ENCODE data around the gene NRG3. TPM values are rescaled to one million over a fixed set of nuclear protein-coding genes. Genes with fewer than 3 reads are reported as not detected.

The NRG3 gene
- total RNA-seq, 1 donor from 2014 or later: 32.2 TPM

DNA sequence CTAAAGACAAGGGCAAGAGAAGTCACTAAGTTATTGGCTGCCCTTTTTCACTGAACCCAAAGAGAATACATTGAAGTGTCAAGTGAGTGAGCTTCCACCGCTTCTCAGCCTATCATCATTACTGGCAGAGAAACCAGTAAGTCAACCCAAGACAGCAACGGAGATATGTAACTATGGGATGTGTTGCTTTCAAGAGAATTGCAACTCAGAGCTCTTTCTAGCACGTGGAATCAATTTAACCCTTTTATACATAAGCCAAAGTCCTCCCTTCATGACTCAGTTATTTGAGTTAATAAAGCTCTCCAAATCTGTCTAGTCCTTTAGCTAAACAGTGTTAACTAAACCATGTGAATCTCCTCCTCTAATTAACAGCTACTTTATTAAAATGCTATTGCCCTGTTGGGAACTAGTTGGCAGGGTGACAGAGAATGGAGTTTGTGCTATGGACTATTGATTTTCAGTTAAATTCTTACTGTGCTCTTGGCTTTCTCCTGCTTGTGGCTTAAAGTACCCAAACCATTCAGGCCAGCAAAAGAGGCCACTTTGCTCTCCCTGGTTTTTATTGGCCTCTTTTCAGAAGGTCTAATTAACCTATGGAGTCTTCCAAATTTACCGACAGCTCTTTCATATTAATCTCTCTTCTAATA, 287.7 kb downstream of the NRG3 start:
- H3K4me3 Mint-ChIP-seq (ENCODE audit: low read depth): no peak overlapping the region
- no peak for DNase-seq (ENCODE audit: low spot score, unreplicated experiment)
- TF ChIP-seq, protein P1, sequence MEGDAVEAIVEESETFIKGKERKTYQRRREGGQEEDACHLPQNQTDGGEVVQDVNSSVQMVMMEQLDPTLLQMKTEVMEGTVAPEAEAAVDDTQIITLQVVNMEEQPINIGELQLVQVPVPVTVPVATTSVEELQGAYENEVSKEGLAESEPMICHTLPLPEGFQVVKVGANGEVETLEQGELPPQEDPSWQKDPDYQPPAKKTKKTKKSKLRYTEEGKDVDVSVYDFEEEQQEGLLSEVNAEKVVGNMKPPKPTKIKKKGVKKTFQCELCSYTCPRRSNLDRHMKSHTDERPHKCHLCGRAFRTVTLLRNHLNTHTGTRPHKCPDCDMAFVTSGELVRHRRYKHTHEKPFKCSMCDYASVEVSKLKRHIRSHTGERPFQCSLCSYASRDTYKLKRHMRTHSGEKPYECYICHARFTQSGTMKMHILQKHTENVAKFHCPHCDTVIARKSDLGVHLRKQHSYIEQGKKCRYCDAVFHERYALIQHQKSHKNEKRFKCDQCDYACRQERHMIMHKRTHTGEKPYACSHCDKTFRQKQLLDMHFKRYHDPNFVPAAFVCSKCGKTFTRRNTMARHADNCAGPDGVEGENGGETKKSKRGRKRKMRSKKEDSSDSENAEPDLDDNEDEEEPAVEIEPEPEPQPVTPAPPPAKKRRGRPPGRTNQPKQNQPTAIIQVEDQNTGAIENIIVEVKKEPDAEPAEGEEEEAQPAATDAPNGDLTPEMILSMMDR (IDR thresholded peaks at IDR 0.05; ENCODE audit: unreplicated experiment): no peak
- H3K27me3 Mint-ChIP-seq: no peaks in the 10 kb centered on the region
- H3K4me1 Mint-ChIP-seq (ENCODE audit: low read depth): peaks cover 26% of the 10 kb centered on the region
- H3K36me3 Mint-ChIP-seq (ENCODE audit: insufficient read depth): no peaks in the 10 kb centered on the region
- H3K27ac Mint-ChIP-seq: no peak overlapping the region
- no peaks in the 10 kb centered on the region for H3K9me3 Mint-ChIP-seq (ENCODE audit: low read depth)

DNA sequence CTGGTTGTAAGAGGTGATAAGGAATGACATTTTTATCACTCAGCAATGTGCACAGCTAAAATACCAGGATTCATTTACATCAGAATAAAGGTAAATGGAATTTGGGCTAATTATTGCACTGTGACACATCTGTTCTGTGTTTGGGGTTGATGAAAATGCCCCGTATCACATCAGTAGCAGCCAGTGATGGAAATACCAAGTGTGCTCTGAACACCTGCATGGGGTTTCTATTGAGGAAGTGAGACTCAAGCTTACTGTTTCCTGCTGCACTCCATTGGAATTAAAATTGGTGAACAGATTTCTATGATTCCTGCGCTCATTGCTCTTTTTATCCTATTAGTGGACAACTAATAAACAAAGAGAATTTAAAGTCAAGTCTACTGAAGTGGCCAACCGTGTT, 296.9 kb downstream of the NRG3 start:
- Mint-ChIP-seq H3K36me3 (ENCODE audit: insufficient read depth) (no peaks in the 10 kb centered on the region), H3K4me1 (ENCODE audit: low read depth) (peaks cover 12% of the 10 kb centered on the region), H3K27me3 (no peaks in the 10 kb centered on the region), H3K9me3 (ENCODE audit: low read depth) (no peaks in the 10 kb centered on the region), H3K27ac (no peak overlapping the region), H3K4me3 (ENCODE audit: low read depth) (no peak overlapping the region)
- DNase-seq (ENCODE audit: low spot score, unreplicated experiment): no peak
- TF ChIP-seq, protein P1 (IDR thresholded peaks at IDR 0.05; ENCODE audit: unreplicated experiment): no peak

DNA sequence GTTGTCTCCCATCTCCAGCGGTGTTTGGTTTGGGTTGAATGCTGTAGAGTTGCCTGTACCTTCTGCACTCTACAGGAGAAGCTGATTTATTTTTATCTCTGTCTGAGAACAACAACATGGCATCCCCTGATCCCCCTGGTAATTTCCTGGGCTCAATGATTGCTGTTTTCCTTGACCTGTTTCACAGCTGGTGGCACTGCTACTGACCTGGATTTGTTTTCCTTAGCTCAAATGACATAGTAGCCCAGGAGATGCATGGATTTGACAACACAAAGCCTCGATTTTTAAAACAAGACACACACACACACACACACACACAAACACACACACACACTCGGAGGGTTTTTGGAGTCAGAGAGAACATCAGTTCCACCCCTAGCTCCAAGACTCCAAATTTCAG, 301.6 kb downstream of the NRG3 start:
- H3K4me1 Mint-ChIP-seq (ENCODE audit: low read depth): peaks cover 1% of the 10 kb centered on the region
- TF ChIP-seq, protein P1 (IDR thresholded peaks at IDR 0.05; ENCODE audit: unreplicated experiment): no peak
- no peak overlapping the region for H3K27ac Mint-ChIP-seq
- no peaks in the 10 kb centered on the region for H3K36me3 Mint-ChIP-seq (ENCODE audit: insufficient read depth)
- H3K27me3 Mint-ChIP-seq: no peaks in the 10 kb centered on the region
- H3K4me3 Mint-ChIP-seq (ENCODE audit: low read depth): no peak overlapping the region
- H3K9me3 Mint-ChIP-seq (ENCODE audit: low read depth): peaks cover 5% of the 10 kb centered on the region
- no peak for DNase-seq (ENCODE audit: low spot score, unreplicated experiment)

DNA sequence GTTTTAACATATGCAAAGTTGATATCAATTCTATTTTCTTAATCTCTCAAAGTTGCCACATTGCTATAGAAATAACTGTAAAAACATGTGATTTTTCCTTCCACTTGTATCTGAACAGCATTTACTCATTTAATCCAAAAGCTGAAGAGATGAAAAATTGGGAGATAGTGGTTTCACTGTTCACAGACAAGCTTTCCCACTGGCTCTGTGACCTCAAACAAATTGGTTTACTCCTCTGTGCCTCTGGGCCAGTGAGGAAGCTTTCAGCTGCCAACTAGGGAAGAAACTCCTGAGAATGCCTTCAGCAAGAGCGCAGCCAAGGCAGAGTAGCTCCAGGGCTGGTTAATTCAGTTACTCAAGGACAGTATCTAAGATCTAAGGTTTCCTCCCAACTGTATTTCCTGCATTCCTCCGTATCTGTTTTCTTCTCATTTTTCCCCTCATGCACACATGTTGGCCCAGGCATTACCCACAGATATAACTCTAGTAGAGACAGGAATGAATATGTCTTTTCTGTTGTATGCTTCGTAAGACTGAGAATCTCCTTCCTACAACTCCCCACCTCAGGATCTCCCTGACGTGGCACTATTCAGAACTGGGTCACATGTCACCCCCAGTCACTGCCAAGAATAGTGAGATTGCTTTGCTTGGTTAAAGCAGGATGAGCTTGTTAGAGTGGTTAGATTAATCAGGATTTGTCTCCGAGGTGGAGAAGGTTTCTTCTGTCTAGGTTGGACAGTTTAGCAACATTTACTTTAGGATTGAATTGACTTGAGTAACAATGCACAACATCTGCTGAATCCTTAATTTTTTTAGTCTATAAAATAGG, 315.7 kb downstream of the NRG3 start:
- no peaks in the 10 kb centered on the region for H3K36me3 Mint-ChIP-seq (ENCODE audit: insufficient read depth)
- TF ChIP-seq, protein P1 (IDR thresholded peaks at IDR 0.05; ENCODE audit: unreplicated experiment): no peak
- H3K4me3 Mint-ChIP-seq (ENCODE audit: low read depth): no peak overlapping the region
- H3K9me3 Mint-ChIP-seq (ENCODE audit: low read depth): no peaks in the 10 kb centered on the region
- no peaks in the 10 kb centered on the region for H3K27me3 Mint-ChIP-seq
- H3K4me1 Mint-ChIP-seq (ENCODE audit: low read depth): peaks cover 5% of the 10 kb centered on the region
- no peak for DNase-seq (ENCODE audit: low spot score, unreplicated experiment)
- H3K27ac Mint-ChIP-seq: no peak overlapping the region

DNA sequence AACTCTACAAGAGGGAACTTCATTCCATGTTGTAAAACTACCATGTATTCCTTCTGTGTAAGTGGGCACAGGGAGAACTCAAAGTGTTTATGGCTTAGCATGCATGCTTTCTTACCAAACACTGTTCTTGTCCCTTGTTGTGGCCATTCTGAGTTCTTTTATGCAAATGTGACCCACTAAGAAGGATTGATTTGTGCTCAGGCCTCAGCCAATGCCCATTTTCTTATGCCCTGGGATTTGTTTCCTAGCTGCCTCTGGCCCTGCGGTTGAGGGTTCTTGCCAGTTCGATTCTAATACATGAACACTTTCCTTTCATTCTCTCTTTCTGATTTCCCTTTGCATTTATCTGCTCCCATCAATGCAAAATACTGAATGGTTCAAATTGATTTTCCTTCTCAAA, 316.7 kb downstream of the NRG3 start:
- TF ChIP-seq, protein P1 (IDR thresholded peaks at IDR 0.05; ENCODE audit: unreplicated experiment): no peak
- no peaks in the 10 kb centered on the region for H3K27me3 Mint-ChIP-seq
- DNase-seq (ENCODE audit: low spot score, unreplicated experiment): no peak
- H3K27ac Mint-ChIP-seq: no peak overlapping the region
- no peak overlapping the region for H3K4me3 Mint-ChIP-seq (ENCODE audit: low read depth)
- no peaks in the 10 kb centered on the region for H3K36me3 Mint-ChIP-seq (ENCODE audit: insufficient read depth)
- H3K9me3 Mint-ChIP-seq (ENCODE audit: low read depth): no peaks in the 10 kb centered on the region
- peaks cover 2% of the 10 kb centered on the region for H3K4me1 Mint-ChIP-seq (ENCODE audit: low read depth)
